ENCODE measurements around the gene RIT2.

RIT2 gene

DNA sequence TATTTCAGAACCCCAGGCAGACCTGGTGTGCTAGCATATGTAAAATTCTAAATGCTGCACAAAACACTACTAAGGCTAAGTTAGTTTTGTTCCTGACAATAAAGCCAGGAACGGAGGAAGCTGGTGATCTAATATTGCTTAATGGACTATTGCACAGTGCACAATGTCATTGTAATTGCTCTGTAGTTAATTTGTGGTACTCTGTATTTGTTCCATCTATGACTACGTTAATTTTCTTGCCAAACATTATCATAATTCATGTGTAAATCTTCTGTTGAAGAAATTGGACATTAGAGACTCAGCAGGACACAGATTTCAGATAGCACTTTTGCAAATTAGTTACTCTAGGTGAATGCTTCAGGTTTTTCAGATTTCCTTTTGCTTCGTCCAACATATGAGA, 232.3 kb downstream of the RIT2 start:
- no peaks in the 10 kb centered on the region for H3K27me3 ChIP-seq (ENCODE audit: control insufficient read depth, insufficient read depth, low read length)
- TF ChIP-seq, protein P1, sequence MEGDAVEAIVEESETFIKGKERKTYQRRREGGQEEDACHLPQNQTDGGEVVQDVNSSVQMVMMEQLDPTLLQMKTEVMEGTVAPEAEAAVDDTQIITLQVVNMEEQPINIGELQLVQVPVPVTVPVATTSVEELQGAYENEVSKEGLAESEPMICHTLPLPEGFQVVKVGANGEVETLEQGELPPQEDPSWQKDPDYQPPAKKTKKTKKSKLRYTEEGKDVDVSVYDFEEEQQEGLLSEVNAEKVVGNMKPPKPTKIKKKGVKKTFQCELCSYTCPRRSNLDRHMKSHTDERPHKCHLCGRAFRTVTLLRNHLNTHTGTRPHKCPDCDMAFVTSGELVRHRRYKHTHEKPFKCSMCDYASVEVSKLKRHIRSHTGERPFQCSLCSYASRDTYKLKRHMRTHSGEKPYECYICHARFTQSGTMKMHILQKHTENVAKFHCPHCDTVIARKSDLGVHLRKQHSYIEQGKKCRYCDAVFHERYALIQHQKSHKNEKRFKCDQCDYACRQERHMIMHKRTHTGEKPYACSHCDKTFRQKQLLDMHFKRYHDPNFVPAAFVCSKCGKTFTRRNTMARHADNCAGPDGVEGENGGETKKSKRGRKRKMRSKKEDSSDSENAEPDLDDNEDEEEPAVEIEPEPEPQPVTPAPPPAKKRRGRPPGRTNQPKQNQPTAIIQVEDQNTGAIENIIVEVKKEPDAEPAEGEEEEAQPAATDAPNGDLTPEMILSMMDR (IDR thresholded peaks at IDR 0.05), result no peak
- H3K4me2 ChIP-seq (ENCODE audit: low read length), result no peak overlapping the region
- H3K79me2 ChIP-seq, result no peaks in the 10 kb centered on the region
- H3K4me1 ChIP-seq, result no peaks in the 10 kb centered on the region
- H3K9me3 ChIP-seq (ENCODE audit: control insufficient read depth, low read length), result no peaks in the 10 kb centered on the region
- no peak overlapping the region for H3K27ac ChIP-seq
- no peak overlapping the region for H2AFZ ChIP-seq
- H3K9ac ChIP-seq, result no peak overlapping the region
- no peaks in the 10 kb centered on the region for H3K36me3 ChIP-seq (ENCODE audit: control insufficient read depth, insufficient read depth, low read length)
- H3K4me3 ChIP-seq (ENCODE audit: low read depth, low read length), result no peak overlapping the region

DNA sequence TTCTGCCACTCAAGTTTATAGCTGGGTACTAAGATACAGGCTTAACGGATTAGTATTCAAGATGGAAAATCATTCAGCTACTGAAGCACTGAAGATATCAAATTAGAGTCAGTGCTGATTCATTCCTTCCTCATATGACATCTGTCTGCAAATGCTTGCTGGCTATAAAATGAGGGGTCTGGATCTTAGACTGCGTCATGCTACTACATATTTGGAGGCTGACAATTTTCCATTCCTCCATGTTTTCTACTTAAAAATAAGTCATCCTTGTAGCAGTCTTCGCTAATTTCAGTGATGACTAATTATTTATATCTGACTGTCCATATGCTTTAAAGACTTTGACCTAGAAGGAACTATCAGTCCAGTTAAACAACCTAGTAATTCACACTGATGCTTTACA, 233.4 kb downstream of the RIT2 start:
- Histone ChIP-seq H3K4me1 (no peaks in the 10 kb centered on the region), H3K27me3 (ENCODE audit: control insufficient read depth, insufficient read depth, low read length) (no peaks in the 10 kb centered on the region), H3K4me3 (ENCODE audit: low read depth, low read length) (no peak overlapping the region), H3K36me3 (ENCODE audit: control insufficient read depth, insufficient read depth, low read length) (no peaks in the 10 kb centered on the region), H3K9me3 (ENCODE audit: control insufficient read depth, low read length) (no peaks in the 10 kb centered on the region), H2AFZ (no peak overlapping the region), H3K79me2 (no peaks in the 10 kb centered on the region), H3K4me2 (ENCODE audit: low read length) (no peak overlapping the region), H3K27ac (no peak overlapping the region), H3K9ac (no peak overlapping the region)
- TF ChIP-seq, protein P1 (IDR thresholded peaks at IDR 0.05), result no peak

DNA sequence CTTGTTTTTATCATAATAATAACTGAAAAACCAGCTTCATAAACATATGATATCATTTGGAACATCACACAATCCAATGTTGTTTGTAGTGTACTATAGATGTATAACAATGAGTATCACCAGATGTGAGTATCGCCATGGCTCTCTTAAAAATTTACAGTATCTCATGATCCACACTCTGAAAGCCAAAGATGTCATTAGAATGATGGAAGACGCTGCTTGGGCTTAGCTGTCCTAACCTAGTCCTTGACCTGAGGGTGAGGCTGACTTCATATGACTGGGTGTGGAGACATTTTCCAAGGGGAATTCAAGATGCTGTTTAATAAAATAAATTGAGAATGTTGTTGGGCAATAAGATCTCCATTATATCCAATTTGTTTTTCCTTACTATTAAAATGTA, 242.6 kb downstream of the RIT2 start:
- no peaks in the 10 kb centered on the region for H3K79me2 ChIP-seq
- TF ChIP-seq, protein P1 (IDR thresholded peaks at IDR 0.05), result no peak
- no peak overlapping the region for H3K9ac ChIP-seq
- no peaks in the 10 kb centered on the region for H3K36me3 ChIP-seq (ENCODE audit: control insufficient read depth, insufficient read depth, low read length)
- no peaks in the 10 kb centered on the region for H3K27me3 ChIP-seq (ENCODE audit: control insufficient read depth, insufficient read depth, low read length)
- H3K27ac ChIP-seq, result no peak overlapping the region
- no peaks in the 10 kb centered on the region for H3K4me1 ChIP-seq
- H2AFZ ChIP-seq, result no peak overlapping the region
- H3K4me2 ChIP-seq (ENCODE audit: low read length), result no peak overlapping the region
- H3K9me3 ChIP-seq (ENCODE audit: control insufficient read depth, low read length), result no peaks in the 10 kb centered on the region
- no peak overlapping the region for H3K4me3 ChIP-seq (ENCODE audit: low read depth, low read length)

GRCh38 chr18:42864876-42865275, 250.6 kb downstream of the RIT2 start:
- H2AFZ ChIP-seq, result no peak overlapping the region
- H3K27ac ChIP-seq, result no peak overlapping the region
- no peaks in the 10 kb centered on the region for H3K27me3 ChIP-seq (ENCODE audit: control insufficient read depth, insufficient read depth, low read length)
- H3K4me2 ChIP-seq (ENCODE audit: low read length), result no peak overlapping the region
- H3K9me3 ChIP-seq (ENCODE audit: control insufficient read depth, low read length), result no peaks in the 10 kb centered on the region
- no peaks in the 10 kb centered on the region for H3K4me1 ChIP-seq
- TF ChIP-seq, protein P1 (IDR thresholded peaks at IDR 0.05), result no peak
- no peaks in the 10 kb centered on the region for H3K36me3 ChIP-seq (ENCODE audit: control insufficient read depth, insufficient read depth, low read length)
- no peaks in the 10 kb centered on the region for H3K79me2 ChIP-seq
- H3K9ac ChIP-seq, result no peak overlapping the region
- H3K4me3 ChIP-seq (ENCODE audit: low read depth, low read length), result no peak overlapping the region

DNA sequence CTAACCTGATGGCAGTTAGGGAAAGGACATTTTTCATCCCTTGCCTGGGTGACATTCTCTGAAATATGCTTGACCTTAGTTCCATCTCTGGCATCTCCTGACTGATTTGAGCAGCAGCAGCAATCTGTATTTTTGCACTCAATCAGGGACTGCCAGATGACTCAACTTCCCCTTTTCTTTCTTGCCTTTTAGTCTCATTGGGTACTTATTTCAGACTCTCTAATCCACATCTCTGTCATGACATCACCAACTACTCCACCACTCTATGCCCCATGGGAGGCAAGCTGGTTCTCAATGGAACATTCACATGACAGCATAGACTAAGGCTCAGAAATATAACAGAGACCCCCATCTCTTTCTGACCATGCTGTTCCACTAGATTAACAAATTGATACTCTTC, 254.2 kb downstream of the RIT2 start:
- H3K79me2 ChIP-seq, result no peaks in the 10 kb centered on the region
- H3K36me3 ChIP-seq (ENCODE audit: control insufficient read depth, insufficient read depth, low read length), result no peaks in the 10 kb centered on the region
- H3K4me3 ChIP-seq (ENCODE audit: low read depth, low read length), result no peak overlapping the region
- H2AFZ ChIP-seq, result no peak overlapping the region
- no peak overlapping the region for H3K4me2 ChIP-seq (ENCODE audit: low read length)
- H3K27me3 ChIP-seq (ENCODE audit: control insufficient read depth, insufficient read depth, low read length), result no peaks in the 10 kb centered on the region
- no peak overlapping the region for H3K27ac ChIP-seq
- no peaks in the 10 kb centered on the region for H3K9me3 ChIP-seq (ENCODE audit: control insufficient read depth, low read length)
- TF ChIP-seq, protein P1 (IDR thresholded peaks at IDR 0.05), result no peak
- no peaks in the 10 kb centered on the region for H3K4me1 ChIP-seq
- H3K9ac ChIP-seq, result no peak overlapping the region
